HUES6 (cell line): ENCODE data around the gene PROM1.

Experiments
- H3K27ac ChIP-seq: 2 replicates; pipeline ENCODE4 v1.7.0; 2013; ENCODE audit warnings: low read depth, mild to moderate bottlenecking, low read length, inconsistent platforms
- H3K27me3 ChIP-seq: 2 replicates; pipeline ENCODE4 v1.6.1; 2013; ENCODE audit warnings: low read length; ENCODE audit not compliant: control insufficient read depth, insufficient read depth
- H3K36me3 ChIP-seq: 2 replicates; pipeline ENCODE4 v1.6.1; 2013; ENCODE audit warnings: low read length; ENCODE audit not compliant: control insufficient read depth, insufficient read depth
- H3K4me1 ChIP-seq: 2 replicates; pipeline ENCODE4 v1.6.1; 2013; ENCODE audit warnings: low read length; ENCODE audit not compliant: control insufficient read depth, insufficient read depth
- H3K4me3 ChIP-seq: 2 replicates; pipeline ENCODE4 v1.5.1; 2013; ENCODE audit warnings: low read depth, low read length
- H3K9ac ChIP-seq: one replicate; pipeline ENCODE4 v1.6.1; 2013; ENCODE audit warnings: mild to moderate bottlenecking, low read length
- H3K9me3 ChIP-seq: 2 replicates; pipeline ENCODE4 v1.6.1; 2013; ENCODE audit warnings: low read depth, low read length; ENCODE audit not compliant: control insufficient read depth, insufficient read depth

The PROM1 gene

GRCh38 chr4:15942283-15942682, 141.5 kb downstream of the PROM1 start:
- Histone ChIP-seq H3K27ac (no peak overlapping the region), H3K9me3 (no peaks in the 10 kb centered on the region), H3K4me3 (no peak overlapping the region), H3K36me3 (no peaks in the 10 kb centered on the region), H3K9ac (no peak overlapping the region), H3K27me3 (no peaks in the 10 kb centered on the region), H3K4me1 (peaks cover 13% of the 10 kb centered on the region; the same call in 1 of the 2 replicates)

- Histone ChIP-seq H3K36me3 (no peaks in the 10 kb centered on the region), H3K9ac (no peak within 1 kb of the TSS), H3K27ac (no peak within 1 kb of the TSS), H3K27me3 (no peaks in the 10 kb centered on the region), H3K9me3 (no peaks in the 10 kb centered on the region), H3K4me3 (no peak within 1 kb of the TSS), H3K4me1 (peaks cover 13% of the 10 kb centered on the region; the same call in 1 of the 2 replicates)
Measured at GRCh38 chr4:15938640-15939039, 145.2 kb downstream of the PROM1 start, which contains the start of gene FGFBP1. Gene FGFBP1, minus strand, starts transcription at chr4:15938740. Its CDS starts 2,108 bp downstream, at chr4:15936632.

GRCh38 chr4:15938182-15938581, 145.6 kb downstream of the PROM1 start:
- Histone ChIP-seq H3K4me1 (peaks cover 13% of the 10 kb centered on the region; the same call in 1 of the 2 replicates), H3K4me3 (no peak overlapping the region), H3K27ac (no peak overlapping the region)

GRCh38 chr4:15936495-15936894, 147.3 kb downstream of the PROM1 start:
- Histone ChIP-seq H3K36me3 (no peaks in the 10 kb centered on the region), H3K27ac (no peak overlapping the region), H3K9ac (no peak overlapping the region), H3K9me3 (no peaks in the 10 kb centered on the region), H3K4me3 (no peak overlapping the region), H3K27me3 (no peaks in the 10 kb centered on the region), H3K4me1 (peaks cover 13% of the 10 kb centered on the region; the same call in 1 of the 2 replicates)

More at GRCh38 chr4:15938182-15938581, 145.6 kb downstream of the PROM1 start:
- H3K27me3 ChIP-seq: no peaks in the 10 kb centered on the region
- H3K9ac ChIP-seq: no peak overlapping the region
- H3K36me3 ChIP-seq: no peaks in the 10 kb centered on the region
- no peaks in the 10 kb centered on the region for H3K9me3 ChIP-seq

GRCh38 chr4:15935504-15936402, 148.1 kb downstream of the PROM1 start:
- no peaks in the 10 kb centered on the region for H3K27me3 ChIP-seq
- H3K9ac ChIP-seq: no peak overlapping the region
- H3K4me3 ChIP-seq: no peak overlapping the region
- H3K9me3 ChIP-seq: no peaks in the 10 kb centered on the region
- peaks cover 13% of the 10 kb centered on the region; the same call in 1 of the 2 replicates for H3K4me1 ChIP-seq
- no peak overlapping the region for H3K27ac ChIP-seq
- no peaks in the 10 kb centered on the region for H3K36me3 ChIP-seq

- Histone ChIP-seq H3K36me3 (no peaks in the 10 kb centered on the region), H3K27me3 (no peaks in the 10 kb centered on the region), H3K27ac (no peak overlapping the region), H3K4me1 (peaks cover 13% of the 10 kb centered on the region; the same call in 1 of the 2 replicates), H3K9ac (no peak overlapping the region), H3K9me3 (no peaks in the 10 kb centered on the region), H3K4me3 (no peak overlapping the region)
Measured at GRCh38 chr4:15934259-15934658, 149.6 kb downstream of the PROM1 start.

GRCh38 chr4:15931451-15932210, 152.2 kb downstream of the PROM1 start:
- H3K9me3 ChIP-seq: no peaks in the 10 kb centered on the region
- H3K4me3 ChIP-seq: no peak overlapping the region
- no peaks in the 10 kb centered on the region for H3K27me3 ChIP-seq
- no peak overlapping the region for H3K27ac ChIP-seq
- H3K4me1 ChIP-seq: no peaks in the 10 kb centered on the region
- no peaks in the 10 kb centered on the region for H3K36me3 ChIP-seq
- no peak overlapping the region for H3K9ac ChIP-seq

GRCh38 chr4:15930314-15930713, 153.5 kb downstream of the PROM1 start:
- Histone ChIP-seq H3K9ac (no peak overlapping the region), H3K27ac (no peak overlapping the region), H3K9me3 (no peaks in the 10 kb centered on the region)

GRCh38 chr4:15929540-15929939, 154.3 kb downstream of the PROM1 start:
- Histone ChIP-seq H3K4me3 (no peak overlapping the region), H3K9me3 (no peaks in the 10 kb centered on the region), H3K4me1 (peaks cover 4% of the 10 kb centered on the region; the same call in 1 of the 2 replicates), H3K27ac (no peak overlapping the region), H3K27me3 (no peaks in the 10 kb centered on the region), H3K9ac (no peak overlapping the region), H3K36me3 (no peaks in the 10 kb centered on the region)

More at GRCh38 chr4:15930314-15930713, 153.5 kb downstream of the PROM1 start:
- H3K27me3 ChIP-seq: no peaks in the 10 kb centered on the region
- H3K4me1 ChIP-seq: peaks cover 4% of the 10 kb centered on the region; the same call in 1 of the 2 replicates
- H3K36me3 ChIP-seq: no peaks in the 10 kb centered on the region
- no peak overlapping the region for H3K4me3 ChIP-seq

GRCh38 chr4:15928883-15929282, 154.9 kb downstream of the PROM1 start:
- no peaks in the 10 kb centered on the region for H3K27me3 ChIP-seq
- H3K9me3 ChIP-seq: no peaks in the 10 kb centered on the region
- H3K36me3 ChIP-seq: no peaks in the 10 kb centered on the region
- H3K4me3 ChIP-seq: no peak overlapping the region
- H3K9ac ChIP-seq: no peak overlapping the region
- H3K27ac ChIP-seq: no peak overlapping the region
- H3K4me1 ChIP-seq: peaks cover 4% of the 10 kb centered on the region; the same call in 1 of the 2 replicates
